Neural cell (in vitro differentiated cells): ENCODE results near the gene CHERP. TPM values are rescaled to one million over a fixed set of nuclear protein-coding genes. Genes with fewer than 3 reads are reported as not detected.

Experiments used
- H2AFZ ChIP-seq: fragments of 200-600, 300-800 bp; sonication (generic), shearing (Covaris generic); 2 replicates; pipeline ENCODE4 v1.6.0; 2014; ENCODE audit warnings: low read depth, mild to moderate bottlenecking, antibody characterized with exemption, low read length, moderate library complexity
- H3F3A ChIP-seq: fragments of 200-600 bp; shearing (Covaris generic); 2 replicates; pipeline ENCODE4 v1.6.1; 2016; ENCODE audit warnings: mild to moderate bottlenecking, moderate library complexity, mixed read lengths, antibody characterized with exemption, low read length; ENCODE audit not compliant: insufficient read depth, poor library complexity, severe bottlenecking
- H3K27ac ChIP-seq: fragments of 200-600, 300-800 bp; sonication (generic), shearing (Covaris generic); 2 replicates; pipeline ENCODE4 v1.5.1; 2014; ENCODE audit warnings: mild to moderate bottlenecking, low read length, moderate library complexity
- H3K27me3 ChIP-seq: fragments of 300-800, 200-600 bp; sonication (generic), shearing (Covaris generic); 2 replicates; pipeline ENCODE4 v1.6.0; 2014; ENCODE audit warnings: mild to moderate bottlenecking, low read depth, low read length, moderate library complexity; ENCODE audit not compliant: insufficient read depth
- H3K36me3 ChIP-seq: fragments of 300-800, 200-600 bp; sonication (generic), shearing (Covaris generic); 2 replicates; pipeline ENCODE4 v1.5.1; 2014; ENCODE audit warnings: mild to moderate bottlenecking, antibody characterized with exemption, low read length, moderate library complexity; ENCODE audit not compliant: insufficient read depth
- H3K4me2 ChIP-seq: fragments of 300-800, 200-600 bp; sonication (generic), shearing (Covaris generic); 2 replicates; pipeline ENCODE4 v1.6.0; 2014; ENCODE audit warnings: mild to moderate bottlenecking, low read length
- H3K4me3 ChIP-seq: fragments of 300-800, 200-600 bp; sonication (generic), shearing (Covaris generic); 2 replicates; pipeline ENCODE4 v1.5.1; 2014; ENCODE audit warnings: mild to moderate bottlenecking, low read length, moderate library complexity
- H3K79me2 ChIP-seq: fragments of 200-600 bp; shearing (Covaris generic); replicated peaks from 2 replicates; pipeline ENCODE4 v1.6.0; 2014; ENCODE audit warnings: mild to moderate bottlenecking, low read length, moderate library complexity; ENCODE audit not compliant: insufficient read depth
- H3K9ac ChIP-seq: fragments of 300-800, 200-600 bp; sonication (generic), shearing (Covaris generic); 2 replicates; pipeline ENCODE4 v1.6.1; 2016; ENCODE audit warnings: mild to moderate bottlenecking, low read length, mixed read lengths
- H3K9me2 ChIP-seq: fragments of 200-600 bp; shearing (Covaris generic); 2 replicates; pipeline ENCODE4 v1.6.1; 2016; ENCODE audit warnings: mild to moderate bottlenecking, low read length, mixed read lengths; ENCODE audit not compliant: insufficient read depth
- H3K9me3 ChIP-seq: fragments of 200-600, 300-800 bp; sonication (generic), shearing (Covaris generic); 2 replicates; pipeline ENCODE4 v1.6.1; 2016; ENCODE audit warnings: mild to moderate bottlenecking, mixed run types, low read length, moderate library complexity, mixed read lengths
- H4K20me1 ChIP-seq: fragments of 200-600 bp; shearing (Covaris generic); 2 replicates; pipeline ENCODE4 v1.6.1; 2016; ENCODE audit warnings: mild to moderate bottlenecking, mixed run types; ENCODE audit not compliant: insufficient read depth
- CTCF ChIP-seq: fragments of 450-650 bp; IDR thresholded peaks from 2 replicates; pipeline ENCODE4 v1.5.1; 2014; ENCODE audit warnings: antibody characterized with exemption, mild to moderate bottlenecking, moderate library complexity; ENCODE audit not compliant: poor library complexity, severe bottlenecking
- EP300 ChIP-seq: fragments of 450-650 bp; conservative IDR thresholded peaks from 2 replicates; pipeline ENCODE4 v1.6.1; 2014; ENCODE audit warnings: antibody characterized with exemption, mild to moderate bottlenecking, moderate library complexity; ENCODE audit not compliant: poor library complexity, severe bottlenecking
- EZH2 ChIP-seq: fragments of 200-600, 300-800 bp; shearing (Covaris generic), sonication (generic); IDR thresholded peaks from 2 replicates; pipeline ENCODE4 v1.6.1; 2014; ENCODE audit warnings: antibody characterized with exemption, low read length, borderline replicate concordance, mild to moderate bottlenecking; ENCODE audit not compliant: insufficient read depth, poor library complexity, severe bottlenecking
- MXI1 ChIP-seq: fragments of 450-650 bp; conservative IDR thresholded peaks from 2 replicates; pipeline ENCODE4 v1.6.1; 2014; ENCODE audit warnings: antibody characterized with exemption, mild to moderate bottlenecking; ENCODE audit not compliant: poor library complexity, severe bottlenecking
- POLR2AphosphoS5 ChIP-seq: IDR thresholded peaks from 2 replicates; pipeline ENCODE4 v1.6.1; 2012
- RAD21 ChIP-seq: fragments of 450-650 bp; conservative IDR thresholded peaks from 2 replicates; pipeline ENCODE4 v1.6.1; 2014; ENCODE audit warnings: antibody characterized with exemption, mild to moderate bottlenecking, moderate library complexity
- REST ChIP-seq: IDR thresholded peaks from 2 replicates; pipeline ENCODE4 v1.6.1; 2012; ENCODE audit warnings: borderline replicate concordance
- SMC3 ChIP-seq: fragments of 450-650 bp; conservative IDR thresholded peaks from 2 replicates; pipeline ENCODE4 v1.6.1; 2014; ENCODE audit warnings: antibody characterized with exemption, mild to moderate bottlenecking, moderate library complexity; ENCODE audit not compliant: poor library complexity
- TAF1 ChIP-seq: IDR thresholded peaks from 2 replicates; pipeline ENCODE4 v1.6.1; 2012; ENCODE audit warnings: low read depth
- polyA plus RNA-seq: library from polyadenylated mRNA; depleted of rRNA; stranded (reverse); fragments of >200 nt; gene quantifications from 2 replicates; pipeline ENCODE4 v1.2.3, GENCODE V29; 2014

Gene CHERP
- polyA plus RNA-seq, 1 donor from 2014 or later: 5.4 TPM

GRCh38 chr19:16518483-16519229 lies 23.6 kb downstream of the CHERP start:
- Histone ChIP-seq H3K9me3 (no peaks in the 10 kb centered on the region), H3F3A (no peaks in the 10 kb centered on the region), H3K27ac (no peak overlapping the region), H3K27me3 (no peaks in the 10 kb centered on the region), H3K36me3 (no peaks in the 10 kb centered on the region), H4K20me1 (no peaks in the 10 kb centered on the region), H3K9ac (no peak overlapping the region), H3K79me2 (no peaks in the 10 kb centered on the region), H3K4me2 (no peak overlapping the region), H2AFZ (no peak overlapping the region), H3K9me2 (no peaks in the 10 kb centered on the region), H3K4me3 (no peak overlapping the region)
- TF ChIP-seq MXI1 (no peak), EP300 (no peak), REST (no peak), POLR2AphosphoS5 (no peak), CTCF (no peak), TAF1 (no peak), SMC3 (no peak), EZH2 (no peak), RAD21 (no peak)

- Histone ChIP-seq H2AFZ (no peak overlapping the region), H3K9me3 (no peaks in the 10 kb centered on the region), H3K79me2 (no peaks in the 10 kb centered on the region), H3K9me2 (no peaks in the 10 kb centered on the region), H3F3A (no peaks in the 10 kb centered on the region), H3K4me2 (no peak overlapping the region), H3K4me3 (no peak overlapping the region), H3K36me3 (no peaks in the 10 kb centered on the region), H3K9ac (no peak overlapping the region), H3K27ac (no peak overlapping the region), H4K20me1 (no peaks in the 10 kb centered on the region), H3K27me3 (no peaks in the 10 kb centered on the region)
- no peak for TF ChIP-seq RAD21
- no peak for TF ChIP-seq EZH2
- TF ChIP-seq REST: no peak
- no peak for TF ChIP-seq EP300
- no peak for TF ChIP-seq CTCF
- TF ChIP-seq SMC3: no peak
- TF ChIP-seq TAF1: no peak
- no peak for TF ChIP-seq MXI1
- no peak for TF ChIP-seq POLR2AphosphoS5
Measured at GRCh38 chr19:16518061-16518460, 24.2 kb downstream of the CHERP start.
